Upper lobe of left lung (tissue), 4 donors: ENCODE measurements around the gene TRIM9.

Experiments used
- POLR2A ChIP-seq, 4 donors: fragments of 450-650 bp; IDR thresholded peaks; one replicate each; pipeline ENCODE4 v1.5.1; 2016 to 2017; ENCODE audit warnings: antibody characterized with exemption in 4 of 4, mild to moderate bottlenecking in 2 of 4
- TF ChIP-seq, protein P1 (sequence below), 6 experiments: fragments of 450-650 bp in 4 of 6; fragments of 200-600 bp in 2 of 6; sonication (generic) in 2 of 6; IDR thresholded peaks; one replicate each; pipeline ENCODE4 v1.5.1; 2016 to 2019; ENCODE audit warnings: antibody characterized with exemption in 6 of 6

DNA sequence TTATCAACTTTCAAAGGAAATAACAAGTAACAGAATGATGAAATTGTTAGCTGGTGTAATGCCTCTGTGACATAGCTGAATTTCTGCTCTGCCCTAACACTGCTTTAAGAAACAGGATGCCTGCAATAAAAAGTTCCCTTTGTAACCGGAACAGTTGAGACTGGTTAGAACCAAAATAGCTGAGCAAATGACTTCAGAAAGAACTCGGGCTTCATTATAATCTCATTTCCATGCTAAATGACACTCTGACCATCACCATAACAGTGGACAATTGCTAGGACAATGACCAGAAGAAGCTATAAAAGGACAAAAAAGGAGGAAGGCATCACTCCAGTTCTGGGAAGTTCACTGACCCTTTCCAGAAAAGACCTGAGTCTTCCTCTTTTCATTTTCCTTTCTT is 127.1 kb downstream of the TRIM9 start:
- TF ChIP-seq, protein P1, sequence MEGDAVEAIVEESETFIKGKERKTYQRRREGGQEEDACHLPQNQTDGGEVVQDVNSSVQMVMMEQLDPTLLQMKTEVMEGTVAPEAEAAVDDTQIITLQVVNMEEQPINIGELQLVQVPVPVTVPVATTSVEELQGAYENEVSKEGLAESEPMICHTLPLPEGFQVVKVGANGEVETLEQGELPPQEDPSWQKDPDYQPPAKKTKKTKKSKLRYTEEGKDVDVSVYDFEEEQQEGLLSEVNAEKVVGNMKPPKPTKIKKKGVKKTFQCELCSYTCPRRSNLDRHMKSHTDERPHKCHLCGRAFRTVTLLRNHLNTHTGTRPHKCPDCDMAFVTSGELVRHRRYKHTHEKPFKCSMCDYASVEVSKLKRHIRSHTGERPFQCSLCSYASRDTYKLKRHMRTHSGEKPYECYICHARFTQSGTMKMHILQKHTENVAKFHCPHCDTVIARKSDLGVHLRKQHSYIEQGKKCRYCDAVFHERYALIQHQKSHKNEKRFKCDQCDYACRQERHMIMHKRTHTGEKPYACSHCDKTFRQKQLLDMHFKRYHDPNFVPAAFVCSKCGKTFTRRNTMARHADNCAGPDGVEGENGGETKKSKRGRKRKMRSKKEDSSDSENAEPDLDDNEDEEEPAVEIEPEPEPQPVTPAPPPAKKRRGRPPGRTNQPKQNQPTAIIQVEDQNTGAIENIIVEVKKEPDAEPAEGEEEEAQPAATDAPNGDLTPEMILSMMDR (IDR thresholded peaks at IDR 0.05): no peak
- TF ChIP-seq POLR2A (IDR thresholded peaks at IDR 0.05): no peak
